Body of pancreas (tissue), 4 donors: ENCODE results near the gene ARHGAP1.

ENCODE experiments used
- POLR2A ChIP-seq, 3 donors: fragments of 450-650 bp; IDR thresholded peaks; one replicate each; pipeline ENCODE4 v1.6.1; 2016; ENCODE audit warnings: antibody characterized with exemption in 3 of 3, mild to moderate bottlenecking in 2 of 3
- TF ChIP-seq, protein P1 (sequence below), 7 experiments: fragments of 450-650 bp in 4 of 7; fragments of 200-600 bp in 3 of 7; sonication (generic) in 3 of 7; IDR thresholded peaks; one replicate each; pipeline ENCODE4 v1.5.1; 2016 to 2019; ENCODE audit warnings: antibody characterized with exemption in 7 of 7

DNA sequence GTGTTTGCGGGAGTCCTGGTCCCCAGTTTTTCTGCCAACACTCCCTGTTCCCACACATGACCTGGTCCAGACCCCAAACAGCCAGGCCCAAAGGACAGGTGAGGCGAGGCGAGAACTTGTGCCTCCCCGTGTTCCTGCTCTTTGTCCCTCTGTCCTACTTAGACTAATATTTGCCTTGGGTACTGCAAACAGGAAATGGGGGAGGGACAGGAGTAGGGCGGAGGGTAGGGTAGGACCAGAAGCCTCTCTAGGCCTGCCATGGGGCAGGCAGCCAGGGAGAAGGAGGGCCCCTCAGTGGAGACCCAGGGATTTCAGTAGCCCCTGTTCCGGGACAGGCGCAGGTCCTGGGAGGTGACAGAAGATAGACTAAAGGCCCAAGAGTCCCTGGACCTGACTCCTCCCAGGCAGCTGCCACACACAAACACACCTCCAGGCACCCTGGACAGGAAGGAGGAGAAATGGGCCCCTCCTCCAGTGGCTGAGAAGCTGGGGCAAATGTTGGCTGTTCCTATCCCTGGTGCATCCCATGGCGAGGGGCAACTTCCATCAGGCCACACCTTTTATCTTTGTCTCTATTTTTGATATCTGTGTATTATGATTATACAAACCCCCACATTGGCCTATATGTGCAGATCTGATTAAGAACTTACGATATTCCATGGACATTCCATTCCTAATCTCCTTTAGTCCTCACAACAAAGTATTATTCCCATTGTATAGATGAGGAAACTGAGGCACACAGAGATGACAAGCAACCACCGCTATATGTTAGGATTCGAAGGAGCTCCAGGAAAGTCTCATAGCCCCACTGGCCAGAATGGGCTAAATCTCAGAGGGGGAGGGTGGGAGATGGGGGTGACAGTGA is 18.0 kb upstream of the ARHGAP1 start:
- TF ChIP-seq, protein P1, sequence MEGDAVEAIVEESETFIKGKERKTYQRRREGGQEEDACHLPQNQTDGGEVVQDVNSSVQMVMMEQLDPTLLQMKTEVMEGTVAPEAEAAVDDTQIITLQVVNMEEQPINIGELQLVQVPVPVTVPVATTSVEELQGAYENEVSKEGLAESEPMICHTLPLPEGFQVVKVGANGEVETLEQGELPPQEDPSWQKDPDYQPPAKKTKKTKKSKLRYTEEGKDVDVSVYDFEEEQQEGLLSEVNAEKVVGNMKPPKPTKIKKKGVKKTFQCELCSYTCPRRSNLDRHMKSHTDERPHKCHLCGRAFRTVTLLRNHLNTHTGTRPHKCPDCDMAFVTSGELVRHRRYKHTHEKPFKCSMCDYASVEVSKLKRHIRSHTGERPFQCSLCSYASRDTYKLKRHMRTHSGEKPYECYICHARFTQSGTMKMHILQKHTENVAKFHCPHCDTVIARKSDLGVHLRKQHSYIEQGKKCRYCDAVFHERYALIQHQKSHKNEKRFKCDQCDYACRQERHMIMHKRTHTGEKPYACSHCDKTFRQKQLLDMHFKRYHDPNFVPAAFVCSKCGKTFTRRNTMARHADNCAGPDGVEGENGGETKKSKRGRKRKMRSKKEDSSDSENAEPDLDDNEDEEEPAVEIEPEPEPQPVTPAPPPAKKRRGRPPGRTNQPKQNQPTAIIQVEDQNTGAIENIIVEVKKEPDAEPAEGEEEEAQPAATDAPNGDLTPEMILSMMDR (IDR thresholded peaks at IDR 0.05): no peak
- no peak for TF ChIP-seq POLR2A (IDR thresholded peaks at IDR 0.05)
